Testis (tissue), 5 donors: ENCODE data around the gene MAPRE3. TPM values are rescaled to one million over a fixed set of nuclear protein-coding genes. Genes with fewer than 3 reads are reported as not detected.
"Not testable (repeated sequence)": the region's sequence is repeated elsewhere in the genome, so short reads cannot be mapped to it uniquely, and the experiment has no call there.

Experiments used
- DNase-seq: peaks from one replicate; pipeline ENCODE4 v3.0.0-alpha.2; 2019
- H3K27ac ChIP-seq, 2 donors: fragments of 200-600 bp; sonication (generic); one replicate each; pipeline ENCODE4 v1.5.1; 2019
- H3K27me3 ChIP-seq: fragments of 200-600 bp; sonication (generic); one replicate; pipeline ENCODE4 v1.5.1; 2019
- H3K36me3 ChIP-seq: fragments of 200-600 bp; sonication (generic); one replicate; pipeline ENCODE4 v1.5.1; 2017; ENCODE audit warnings: low read depth; ENCODE audit errors: missing control alignments
- H3K4me1 ChIP-seq: fragments of 200-600 bp; sonication (generic); one replicate; pipeline ENCODE4 v1.5.1; 2019
- H3K4me3 ChIP-seq, 2 donors: fragments of 200-600 bp; sonication (generic); one replicate each; pipeline ENCODE4 v1.5.1; 2017 to 2019
- H3K9me3 ChIP-seq: fragments of 200-600 bp; sonication (generic); one replicate; pipeline ENCODE4 v1.5.1; 2017
- POLR2A ChIP-seq: fragments of 450-650 bp; IDR thresholded peaks from one replicate; pipeline ENCODE4 v1.6.1; 2017; ENCODE audit warnings: antibody characterized with exemption, mild to moderate bottlenecking, moderate library complexity
- WGBS, 2 donors: methylation state at CpG; one replicate each; pipeline ENCODE4 v1.1.5; 2018; 5-methylcytosine and 5-hydroxymethylcytosine counted together
- intact Hi-C: fragments of 100-400 bp; cut with DNase I; formaldehyde crosslinking; loops from one replicate; pipeline ENCODE4 v1.15.1; 2023; ENCODE audit warnings: low total_unique reads
- long read RNA-seq, 2 donors: transcript quantifications; one replicate each; lab custom pipeline, GENCODE V29; 2026
- polyA plus RNA-seq: library from polyadenylated mRNA; stranded (reverse); fragments of 350-450 nt; fragmentation: Illumina TruSeq; extraction: RNeasy Lipid Tissue Mini Kit (QIAGEN cat#74804); gene quantifications from one replicate; pipeline ENCODE4 v1.2.3, GENCODE V29; 2014; ENCODE audit warnings: low read depth, low replicate concordance; ENCODE audit not compliant: insufficient read depth
- total RNA-seq, 2 donors: library from RNA; depleted of rRNA; stranded (reverse); fragments of >200 nt; gene quantifications; one replicate each; pipeline ENCODE4 v1.2.3, GENCODE V29; 2016
- TF ChIP-seq, protein P1 (sequence below), 3 experiments: fragments of 450-650 bp in 2 of 3; fragments of 200-600 bp in 1 of 3; sonication (generic) in 1 of 3; IDR thresholded peaks; one replicate each; pipeline ENCODE4 v1.5.1; 2016 to 2019; ENCODE audit warnings: antibody characterized with exemption in 3 of 3, mild to moderate bottlenecking in 2 of 3, moderate library complexity in 1 of 3

Gene MAPRE3
- 10 to 100 TPM; 31.4 to 49.8 TPM for total RNA-seq
- 112 TPM for polyA plus RNA-seq
- long read RNA-seq, donor 1, transcript MAPRE3-201 (7 exons, 1,892 nt), result major isoform, 11 of 13 reads
- long read RNA-seq, donor 1, partial matches to known transcripts, result 0 of 13 reads
- long read RNA-seq, donor 1, other reads (novel, unspliced or antisense), result 0 of 13 reads
- long read RNA-seq, donor 2, transcript MAPRE3-201 (7 exons, 1,892 nt), result major isoform, 7 of 62 reads
- long read RNA-seq, donor 2, partial matches to known transcripts, result 52 of 62 reads
- long read RNA-seq, donor 2, other reads (novel, unspliced or antisense), result 0 of 62 reads

DNA sequence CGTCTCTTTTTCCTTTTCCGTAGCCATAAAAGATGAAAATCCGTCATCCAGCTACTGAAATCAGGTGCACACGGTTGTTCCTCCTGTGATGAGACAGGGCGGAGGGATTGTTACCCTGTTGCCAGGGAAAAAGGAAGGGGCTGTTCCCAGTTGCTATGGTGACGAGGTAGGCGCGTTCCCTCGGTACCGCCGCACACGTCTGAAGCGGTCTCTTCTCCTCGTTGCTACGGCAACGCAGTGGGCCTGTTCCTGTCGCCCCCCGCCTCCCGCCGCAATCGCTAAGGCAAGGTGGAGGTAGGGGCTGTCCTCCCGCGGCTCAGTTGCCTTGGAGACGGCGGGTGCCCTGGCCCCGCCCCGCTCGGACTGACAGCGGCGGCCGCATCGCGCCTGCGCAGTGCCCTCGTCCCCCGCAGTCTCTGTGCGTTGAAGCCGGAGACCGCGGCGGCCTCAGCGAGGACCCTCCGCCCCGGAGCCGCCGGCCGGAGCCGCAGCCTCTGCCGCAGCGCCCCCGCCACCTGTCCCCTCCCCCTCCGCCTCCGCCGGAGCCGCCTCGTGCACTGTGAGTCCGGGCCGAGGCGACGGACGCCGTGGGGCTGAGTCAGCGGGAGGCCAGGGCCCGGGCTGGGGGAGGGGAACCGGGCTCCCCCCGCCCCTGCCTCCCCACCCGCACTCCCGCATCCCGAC, at the start of gene MAPRE3:
Gene MAPRE3 (plus strand): TSS at position 394 of the 684 bp plus-strand sequence. CDS start 51,582 bp downstream, outside the sequence.
- no peak for TF ChIP-seq POLR2A
- TF ChIP-seq, protein P1, sequence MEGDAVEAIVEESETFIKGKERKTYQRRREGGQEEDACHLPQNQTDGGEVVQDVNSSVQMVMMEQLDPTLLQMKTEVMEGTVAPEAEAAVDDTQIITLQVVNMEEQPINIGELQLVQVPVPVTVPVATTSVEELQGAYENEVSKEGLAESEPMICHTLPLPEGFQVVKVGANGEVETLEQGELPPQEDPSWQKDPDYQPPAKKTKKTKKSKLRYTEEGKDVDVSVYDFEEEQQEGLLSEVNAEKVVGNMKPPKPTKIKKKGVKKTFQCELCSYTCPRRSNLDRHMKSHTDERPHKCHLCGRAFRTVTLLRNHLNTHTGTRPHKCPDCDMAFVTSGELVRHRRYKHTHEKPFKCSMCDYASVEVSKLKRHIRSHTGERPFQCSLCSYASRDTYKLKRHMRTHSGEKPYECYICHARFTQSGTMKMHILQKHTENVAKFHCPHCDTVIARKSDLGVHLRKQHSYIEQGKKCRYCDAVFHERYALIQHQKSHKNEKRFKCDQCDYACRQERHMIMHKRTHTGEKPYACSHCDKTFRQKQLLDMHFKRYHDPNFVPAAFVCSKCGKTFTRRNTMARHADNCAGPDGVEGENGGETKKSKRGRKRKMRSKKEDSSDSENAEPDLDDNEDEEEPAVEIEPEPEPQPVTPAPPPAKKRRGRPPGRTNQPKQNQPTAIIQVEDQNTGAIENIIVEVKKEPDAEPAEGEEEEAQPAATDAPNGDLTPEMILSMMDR (IDR thresholded peaks at IDR 0.05), result no peak

DNA sequence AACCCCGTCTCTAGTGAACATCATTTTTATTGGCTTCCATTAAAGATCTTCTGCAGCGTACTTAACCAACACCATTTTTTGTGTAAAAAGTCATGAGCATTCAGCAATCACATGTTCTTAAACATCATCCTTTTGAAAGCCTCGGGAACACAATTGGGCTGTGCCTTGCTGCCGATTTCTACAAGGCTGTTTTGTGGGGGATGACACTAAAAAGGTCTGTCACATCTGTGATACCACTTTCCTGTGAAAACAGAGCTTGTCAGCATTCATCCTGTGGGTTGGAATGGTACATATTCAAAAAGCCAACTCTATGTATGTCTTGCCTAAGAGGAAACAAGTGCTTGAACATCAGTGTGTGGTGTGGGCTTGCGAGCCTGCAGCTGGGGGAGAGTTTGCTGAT, 49.1 kb upstream of the MAPRE3 start:
- H3K9me3 ChIP-seq, result no peaks in the 10 kb centered on the region
- no peak overlapping the region for H3K4me3 ChIP-seq
- no peak overlapping the region for H3K27ac ChIP-seq
- intact Hi-C loops, result no loop called here
- peaks cover 4% of the 10 kb centered on the region for H3K4me1 ChIP-seq
- H3K27me3 ChIP-seq, result no peaks in the 10 kb centered on the region
- TF ChIP-seq POLR2A, result no peak
- TF ChIP-seq, protein P1 (IDR thresholded peaks at IDR 0.05), result no peak
- H3K36me3 ChIP-seq, result no peaks in the 10 kb centered on the region
- no peak for DNase-seq
- WGBS, 2 donors, result 84 to 85% methylated on average over 5 of the region's 5 CpGs

More for the DNA sequence above, at the start of gene MAPRE3:
- intact Hi-C loops, result no loop called here
- no peaks in the 10 kb centered on the region for H3K9me3 ChIP-seq
- H3K36me3 ChIP-seq, result no peaks in the 10 kb centered on the region
- no peaks in the 10 kb centered on the region for H3K4me1 ChIP-seq
- DNase-seq, result peak; percentile 91
- H3K4me3 ChIP-seq, result peak within 1 kb of the TSS; percentile 78 to 86
- WGBS, 2 donors, result 0 to 1% methylated on average over 9 to 56 of the region's 69 CpGs
- H3K27ac ChIP-seq, result peak within 1 kb of the TSS; percentile 40 to 73
- H3K27me3 ChIP-seq, result no peaks in the 10 kb centered on the region

DNA sequence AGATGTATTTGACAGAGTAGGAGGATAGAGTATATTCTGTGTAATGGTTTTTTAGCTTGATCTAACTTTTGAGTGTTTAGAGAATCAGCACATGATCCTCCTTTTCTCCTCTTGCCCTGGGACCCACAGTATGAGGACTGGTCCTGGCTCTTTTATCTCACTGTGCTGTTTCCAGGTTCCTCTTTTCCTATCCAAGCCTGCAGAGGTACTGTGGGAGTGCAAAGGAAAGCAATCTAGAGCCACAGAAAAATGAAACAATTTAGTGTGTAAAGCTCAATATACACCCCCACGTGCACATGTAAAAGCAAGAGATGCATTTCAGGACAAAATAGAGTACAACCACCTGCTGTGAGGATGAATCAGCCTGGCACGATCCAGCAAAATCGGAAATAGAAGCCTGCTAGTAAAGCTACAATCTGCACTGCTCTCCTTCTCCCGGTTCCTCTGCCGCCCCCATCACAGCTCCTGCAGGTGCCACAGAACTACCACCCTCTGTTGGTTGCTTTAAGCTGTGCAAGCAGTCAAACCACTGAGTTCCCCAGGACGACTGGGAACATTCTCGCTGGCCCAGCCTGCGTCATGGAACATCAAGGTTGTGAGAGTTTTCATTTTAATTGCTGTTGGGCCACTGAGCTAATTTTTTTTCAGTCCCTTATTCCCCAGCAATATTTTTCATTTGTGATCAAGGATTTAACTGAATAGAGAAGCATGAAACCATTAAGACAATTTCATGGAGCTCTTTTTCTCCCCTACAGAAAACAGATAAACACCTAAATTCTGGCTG, 47.8 kb upstream of the MAPRE3 start:
- Histone ChIP-seq H3K4me1 (peaks cover 4% of the 10 kb centered on the region), H3K36me3 (no peaks in the 10 kb centered on the region), H3K27me3 (no peaks in the 10 kb centered on the region), H3K9me3 (no peaks in the 10 kb centered on the region), H3K4me3 (no peak overlapping the region), H3K27ac (no peak overlapping the region)
- intact Hi-C loops, result no loop called here
- 33 to 48% methylated on average over 8 of the region's 8 CpGs for WGBS, 2 donors
- no peak for TF ChIP-seq POLR2A
- TF ChIP-seq, protein P1 (IDR thresholded peaks at IDR 0.05), result peak; percentile 25 to 48 (median 44)
- DNase-seq, result peak; percentile 64

DNA sequence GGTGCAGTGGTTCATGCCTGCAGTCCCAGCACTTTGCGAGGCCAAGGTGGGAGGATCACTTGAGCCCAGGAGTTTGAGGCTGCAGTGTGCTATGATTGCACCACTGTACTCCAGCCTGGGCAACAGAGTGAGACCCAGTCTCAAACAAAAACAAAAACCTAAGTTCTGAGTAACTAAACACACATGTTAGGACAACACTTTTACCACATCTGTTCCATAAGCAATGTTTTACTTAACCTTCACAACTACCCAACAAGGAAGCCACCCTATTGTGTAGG, 47.3 kb upstream of the MAPRE3 start:
- H3K36me3 ChIP-seq, H3K27me3 ChIP-seq, H3K4me3 ChIP-seq, DNase-seq, H3K27ac ChIP-seq, intact Hi-C loops, H3K4me1 ChIP-seq, H3K9me3 ChIP-seq: not testable (repeated sequence)
- 82 to 86% methylated on average over 1 of the region's 1 CpG for WGBS, 2 donors

DNA sequence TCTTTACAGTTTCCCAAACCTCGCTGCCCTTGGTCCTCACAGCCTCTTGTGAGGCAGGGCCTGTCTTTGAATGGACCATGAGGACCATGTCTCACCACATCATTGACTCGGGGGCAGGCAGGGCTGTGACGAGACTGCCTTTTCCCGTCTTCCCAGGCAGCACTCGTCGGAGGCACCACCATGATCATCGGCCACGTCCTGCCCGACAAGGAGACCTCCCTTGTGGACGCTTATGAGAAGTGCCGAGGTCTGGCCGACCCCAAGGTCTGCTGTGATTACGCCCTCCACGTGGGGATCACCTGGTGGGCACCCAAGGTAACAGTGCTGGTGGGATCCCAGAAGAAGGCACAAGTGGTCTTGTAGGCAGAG, 45.7 kb upstream of the MAPRE3 start:
- TF ChIP-seq, protein P1 (IDR thresholded peaks at IDR 0.05), result no peak
- H3K4me3 ChIP-seq, result no peak overlapping the region
- intact Hi-C loops, result no loop called here
- no peak for DNase-seq
- H3K27ac ChIP-seq, result no peak overlapping the region
- H3K4me1 ChIP-seq, result peaks cover 4% of the 10 kb centered on the region
- 91 to 94% methylated on average over 13 to 14 of the region's 14 CpGs for WGBS, 2 donors
- H3K9me3 ChIP-seq, result no peaks in the 10 kb centered on the region
- H3K36me3 ChIP-seq, result no peaks in the 10 kb centered on the region
- no peaks in the 10 kb centered on the region for H3K27me3 ChIP-seq
